Sigmoid colon (tissue), 4 donors: ENCODE data around the gene STRA6.

ENCODE experiments used
- CTCF ChIP-seq, 4 experiments: fragments of 450-650 bp in 3 of 4; fragments of 200-600 bp in 1 of 4; IDR thresholded peaks; one replicate each; pipeline ENCODE4 v1.5.1; 2016 to 2019; ENCODE audit warnings: antibody characterized with exemption in 4 of 4, mild to moderate bottlenecking in 3 of 4, moderate library complexity in 2 of 4
- EP300 ChIP-seq, 4 donors: sonication (generic); formaldehyde crosslinking; IDR thresholded peaks; one replicate each; pipeline ENCODE4 v1.6.1; 2017; ENCODE audit warnings: antibody characterized with exemption in 4 of 4
- POLR2A ChIP-seq, 2 donors: fragments of 450-650 bp; IDR thresholded peaks; one replicate each; pipeline ENCODE4 v1.6.1; 2016; ENCODE audit warnings: antibody characterized with exemption in 2 of 2, mild to moderate bottlenecking in 2 of 2, moderate library complexity in 2 of 2
- POLR2AphosphoS5 ChIP-seq, 4 donors: sonication (generic); formaldehyde crosslinking; IDR thresholded peaks; one replicate each; pipeline ENCODE4 v1.6.1; 2017; ENCODE audit warnings: antibody characterized with exemption in 4 of 4

- TF ChIP-seq CTCF (IDR thresholded peaks at IDR 0.05) = no peak
- TF ChIP-seq POLR2AphosphoS5 (IDR thresholded peaks at IDR 0.05) = no peak
- no peak for TF ChIP-seq POLR2A (IDR thresholded peaks at IDR 0.05)
- no peak for TF ChIP-seq EP300 (IDR thresholded peaks at IDR 0.05)
These were observed 72.3 kb downstream of the STRA6 start, which contains the start of gene ISLR2 for GRCh38 chr15:74130155-74130848.
